Endothelial cell of umbilical vein (primary cell): ENCODE measurements around the gene CLIC3. TPM values are rescaled to one million over a fixed set of nuclear protein-coding genes. Genes with fewer than 3 reads are reported as not detected.

Experiments used
- BruUV-seq: library from RNA; stranded (reverse); fragments of 400-500 nt; replicated peaks from 2 replicates; lab custom pipeline; 2021; lab: Mats Ljungman, UMichigan
- CTCF ChIA-PET: fragments of 300-600, 350-600 bp; sonication (Branson Sonifier 250); formaldehyde crosslinking; loops from one replicate; lab custom pipeline; 2021; ENCODE audit warnings: antibody characterized with exemption, inconsistent platforms; lab: Charles Lee
- POLR2A ChIA-PET: fragments of 300-600, 350-600 bp; sonication (Branson Sonifier 250); formaldehyde crosslinking; loops from one replicate; lab custom pipeline; 2021; ENCODE audit warnings: antibody characterized with exemption, inconsistent platforms; lab: Charles Lee
- DNase-seq: peaks from one replicate; pipeline ENCODE4 v3.0.0-alpha.2; 2011; ENCODE audit warnings: low read depth, low spot score
- FAIRE-seq: peaks from 2 replicates; lab custom pipeline; 2011; peaks lifted over from hg19 to GRCh38; lab: Jason Lieb, UNC
- H2AFZ ChIP-seq: 2 replicates; pipeline ENCODE4 v1.6.0; 2012; ENCODE audit warnings: low read depth, low read length, control low read depth, inconsistent platforms
- H3K27ac ChIP-seq: 2 replicates; pipeline ENCODE4 v1.5.1; 2011; ENCODE audit warnings: low read depth, mild to moderate bottlenecking, control low read depth, low read length, moderate library complexity; ENCODE audit not compliant: insufficient read depth
- H3K27me3 ChIP-seq, 2 experiments: 2 replicates each; pipeline versions ENCODE4 v1.6.0 to v1.6.1; 2011; ENCODE audit warnings: low read length in 2 of 2, mixed read lengths in 1 of 2; ENCODE audit not compliant: control insufficient read depth in 2 of 2, insufficient read depth in 2 of 2
- H3K36me3 ChIP-seq, 2 experiments: 2 replicates in 1 of 2; 3 replicates in 1 of 2; pipeline ENCODE4 v1.5.1; 2011; ENCODE audit warnings: low read length in 2 of 2, mild to moderate bottlenecking in 1 of 2, moderate library complexity in 1 of 2; ENCODE audit not compliant: control insufficient read depth in 2 of 2, insufficient read depth in 2 of 2; ENCODE audit errors: extremely low read depth in 1 of 2
- H3K4me1 ChIP-seq: 3 replicates; pipeline ENCODE4 v1.5.1; 2011; ENCODE audit warnings: mild to moderate bottlenecking, low read length; ENCODE audit not compliant: control insufficient read depth, insufficient read depth; ENCODE audit errors: extremely low read depth
- H3K4me2 ChIP-seq: 2 replicates; pipeline ENCODE4 v1.6.1; 2011; ENCODE audit warnings: low read length, control low read depth, mixed read lengths; ENCODE audit not compliant: insufficient read depth
- H3K4me3 ChIP-seq, 3 experiments: fragments of 200-600 bp in 1 of 3; sonication (generic), shearing (Covaris generic) in 1 of 3; replicated peaks in 1 of 3; 2 replicates each; pipeline ENCODE4 v1.5.1; 2011 to 2016; ENCODE audit warnings: control low read depth in 3 of 3, low read length in 3 of 3, mild to moderate bottlenecking in 2 of 3, inconsistent platforms in 1 of 3, low read depth in 1 of 3, moderate library complexity in 1 of 3; ENCODE audit not compliant: insufficient read depth in 1 of 3
- H3K79me2 ChIP-seq: 2 replicates; pipeline ENCODE4 v1.6.0; 2012; ENCODE audit warnings: low read length, inconsistent platforms; ENCODE audit not compliant: control insufficient read depth, insufficient read depth
- H3K9ac ChIP-seq: replicated peaks from 2 replicates; pipeline ENCODE3; 2011; ENCODE audit warnings: low read length, control low read depth; ENCODE audit not compliant: insufficient read depth; ENCODE audit errors: extremely low read depth
- H3K9me1 ChIP-seq: replicated peaks from 3 replicates; pipeline ENCODE4 v1.6.0; 2011; ENCODE audit warnings: mild to moderate bottlenecking, low read length; ENCODE audit not compliant: control insufficient read depth, insufficient read depth; ENCODE audit errors: extremely low read depth
- H3K9me3 ChIP-seq: replicated peaks from 2 replicates; pipeline ENCODE4 v1.5.1; 2012; ENCODE audit warnings: low read length, inconsistent platforms; ENCODE audit not compliant: control insufficient read depth, insufficient read depth
- H4K20me1 ChIP-seq: replicated peaks from 2 replicates; pipeline ENCODE3; 2011; ENCODE audit warnings: mild to moderate bottlenecking, low read length; ENCODE audit not compliant: control insufficient read depth, insufficient read depth; ENCODE audit errors: extremely low read depth
- EZH2 ChIP-seq: IDR thresholded peaks from 2 replicates; pipeline ENCODE4 v1.6.1; 2012; ENCODE audit warnings: borderline replicate concordance, low read depth, mild to moderate bottlenecking, moderate library complexity, low read length, inconsistent platforms; ENCODE audit not compliant: severe bottlenecking
- FOS ChIP-seq: IDR thresholded peaks from 2 replicates; pipeline ENCODE4 v1.6.1; 2011; ENCODE audit warnings: mild to moderate bottlenecking, low read length, moderate library complexity, borderline replicate concordance; ENCODE audit not compliant: insufficient read depth
- GATA2 ChIP-seq: IDR thresholded peaks from 2 replicates; pipeline ENCODE4 v1.7.0; 2011; ENCODE audit warnings: low read depth, mild to moderate bottlenecking, moderate library complexity, mixed read lengths, low read length; ENCODE audit not compliant: insufficient read length, insufficient read depth
- JUN ChIP-seq: IDR thresholded peaks from 2 replicates; pipeline ENCODE4 v1.6.1; 2011; ENCODE audit warnings: borderline replicate concordance, low read depth; ENCODE audit not compliant: insufficient read length, insufficient read depth
- MYC ChIP-seq: IDR thresholded peaks from one replicate; pipeline ENCODE4 v1.6.1; 2011; ENCODE audit warnings: mild to moderate bottlenecking, low read depth, low read length
- POLR2A ChIP-seq: IDR thresholded peaks from 2 replicates; pipeline ENCODE4 v1.6.1; 2012; ENCODE audit warnings: low read depth, mild to moderate bottlenecking, control low read depth, low read length
- POLR2AphosphoS5 ChIP-seq: IDR thresholded peaks from 2 replicates; pipeline ENCODE4 v1.6.1; 2012; ENCODE audit warnings: low read depth, mild to moderate bottlenecking, control low read depth, low read length, moderate library complexity; ENCODE audit not compliant: insufficient read depth
- dilution Hi-C: fragments of 300-500 bp; cut with MboI; formaldehyde crosslinking; loops from one replicate; pipeline ENCODE4 v1.15.0; 2019; ENCODE audit warnings: low sequenced_read_pairs; ENCODE audit not compliant: extremely low pct_ligation_motif_present
- intact Hi-C: fragments of 100-400 bp; cut with micrococcal nuclease; formaldehyde crosslinking; loops from one replicate; pipeline ENCODE4 v1.10.0; 2022
- polyA plus RNA-seq, 4 experiments: library from polyadenylated mRNA; depleted of rRNA in 3 of 4; stranded (reverse) in 3 of 4; unstranded in 1 of 4; fragments of >200 nt; gene quantifications; 2 replicates each; pipeline versions ENCODE4 v1.2.1 to v1.2.3, GENCODE V29; 2011 to 2012; ENCODE audit warnings: missing spikeins in 1 of 4
- total RNA-seq: library from RNA; stranded (reverse); gene quantifications from 2 replicates; pipeline ENCODE4 v1.2.3, GENCODE V29; 2021
- TF ChIP-seq, protein P1 (sequence below), 2 donors: IDR thresholded peaks; 1 replicate in 1 of 2; 2 replicates in 1 of 2; pipeline ENCODE4 v1.5.1; 2011; ENCODE audit warnings: low read length in 2 of 2, mild to moderate bottlenecking in 2 of 2, moderate library complexity in 2 of 2, control low read depth in 1 of 2, inconsistent platforms in 1 of 2, low read depth in 1 of 2; ENCODE audit not compliant: insufficient read depth in 1 of 2; ENCODE audit errors: extremely low read depth in 1 of 2
- TF ChIP-seq, protein P2 (sequence below): IDR thresholded peaks from 2 replicates; pipeline ENCODE4 v1.6.1; 2011; ENCODE audit not compliant: insufficient read depth, insufficient read length

Gene CLIC3
- total and polyA plus RNA-seq, 2 donors (not counting 3 experiments of a cell fraction or from before 2014, with no cell fraction given), result 2.3 TPM; not detected in 1

DNA sequence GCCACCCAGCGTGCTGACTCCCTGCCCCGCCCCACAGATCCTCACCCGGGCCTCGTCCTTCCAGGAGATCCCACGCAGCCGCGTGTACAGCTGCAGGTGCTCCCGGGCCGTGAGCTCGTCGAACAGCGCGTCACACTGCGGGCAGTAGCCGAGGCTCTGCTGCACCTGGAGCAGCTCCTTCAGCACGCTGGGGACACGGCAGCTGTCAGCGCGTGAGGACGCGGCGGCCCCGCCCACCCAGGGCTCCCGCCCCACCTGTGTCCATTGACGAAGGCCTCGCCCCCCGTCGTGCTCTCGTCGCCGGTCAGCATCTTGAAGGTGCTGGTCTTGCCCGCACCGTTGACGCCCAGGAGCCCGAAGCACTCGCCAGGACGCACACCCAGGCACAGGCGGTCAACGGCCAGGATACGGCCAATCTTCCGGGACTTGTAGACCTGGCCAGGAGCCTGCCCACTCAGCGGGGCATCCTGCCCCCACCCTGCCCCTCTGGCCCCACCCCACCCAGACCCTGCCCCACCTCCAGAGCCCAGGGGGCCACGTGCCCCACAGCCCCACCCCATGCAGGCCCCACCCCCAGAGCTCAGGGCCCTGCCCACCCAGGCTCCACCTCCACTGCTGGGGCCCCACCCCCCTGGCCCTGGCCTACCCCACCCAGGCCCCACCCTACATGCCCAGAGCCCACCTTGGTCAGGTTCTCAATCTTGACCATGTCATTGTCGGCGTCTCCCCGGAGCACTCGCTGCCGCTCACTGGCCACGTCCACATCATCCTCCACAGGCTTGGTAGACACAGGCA, 13.8 kb upstream of the CLIC3 start:
- dilution Hi-C loops, result no loop called here
- no peaks in the 10 kb centered on the region for H3K4me1 ChIP-seq

DNA sequence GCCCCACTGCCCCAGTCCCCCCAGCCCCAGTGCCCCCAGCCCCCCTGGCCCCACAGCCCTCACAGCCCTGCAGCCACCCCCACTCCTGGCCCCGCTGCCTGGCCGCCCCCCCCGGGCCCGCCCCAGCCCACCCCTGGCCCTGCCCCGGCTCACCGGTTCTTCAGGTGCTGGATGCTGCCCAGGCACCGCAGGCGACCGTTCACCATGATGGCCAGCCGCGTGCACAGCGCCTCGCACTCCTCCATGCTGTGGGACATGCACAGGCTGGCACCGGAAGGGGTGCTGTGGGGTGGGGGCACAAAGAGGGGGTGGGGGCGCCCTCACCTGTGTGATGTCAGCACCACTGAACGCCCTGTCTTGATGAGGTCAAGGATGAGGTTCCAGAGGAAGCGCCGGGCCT, 12.8 kb upstream of the CLIC3 start:
- BruUV-seq, result no TSS peak
- Histone ChIP-seq H3K36me3 (no peaks in the 10 kb centered on the region), H3K4me2 (no peak overlapping the region), H3K4me3 (no peak overlapping the region), H3K27ac (no peak overlapping the region), H3K27me3 (no peaks in the 10 kb centered on the region), H3K79me2 (no peaks in the 10 kb centered on the region), H4K20me1 (no peaks in the 10 kb centered on the region), H3K9ac (no peak overlapping the region), H2AFZ (no peak overlapping the region), H3K9me3 (no peaks in the 10 kb centered on the region), H3K4me1 (no peaks in the 10 kb centered on the region), H3K9me1 (no peaks in the 10 kb centered on the region)
- FAIRE-seq, result no peak
- dilution Hi-C loops, result no loop called here
- CTCF ChIA-PET, result interaction anchor here (1.0 to 2.0 kb wide), 3 partner anchors 11 to 20 kb away, joined by 3 to 6 read pairs (median 5); no protein-coding TSS in a partner anchor
- TF ChIP-seq MYC (no peak), FOS (no peak), EZH2 (no peak), JUN (no peak), POLR2AphosphoS5 (no peak), POLR2A (no peak), GATA2 (no peak)
- TF ChIP-seq, protein P1, sequence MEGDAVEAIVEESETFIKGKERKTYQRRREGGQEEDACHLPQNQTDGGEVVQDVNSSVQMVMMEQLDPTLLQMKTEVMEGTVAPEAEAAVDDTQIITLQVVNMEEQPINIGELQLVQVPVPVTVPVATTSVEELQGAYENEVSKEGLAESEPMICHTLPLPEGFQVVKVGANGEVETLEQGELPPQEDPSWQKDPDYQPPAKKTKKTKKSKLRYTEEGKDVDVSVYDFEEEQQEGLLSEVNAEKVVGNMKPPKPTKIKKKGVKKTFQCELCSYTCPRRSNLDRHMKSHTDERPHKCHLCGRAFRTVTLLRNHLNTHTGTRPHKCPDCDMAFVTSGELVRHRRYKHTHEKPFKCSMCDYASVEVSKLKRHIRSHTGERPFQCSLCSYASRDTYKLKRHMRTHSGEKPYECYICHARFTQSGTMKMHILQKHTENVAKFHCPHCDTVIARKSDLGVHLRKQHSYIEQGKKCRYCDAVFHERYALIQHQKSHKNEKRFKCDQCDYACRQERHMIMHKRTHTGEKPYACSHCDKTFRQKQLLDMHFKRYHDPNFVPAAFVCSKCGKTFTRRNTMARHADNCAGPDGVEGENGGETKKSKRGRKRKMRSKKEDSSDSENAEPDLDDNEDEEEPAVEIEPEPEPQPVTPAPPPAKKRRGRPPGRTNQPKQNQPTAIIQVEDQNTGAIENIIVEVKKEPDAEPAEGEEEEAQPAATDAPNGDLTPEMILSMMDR (IDR thresholded peaks at IDR 0.05; ENCODE audit: extremely low read depth in 1 of 2, insufficient read depth in 1 of 2, low read depth in 1 of 2, low read length in 2 of 2), result no peak
- TF ChIP-seq, protein P2, sequence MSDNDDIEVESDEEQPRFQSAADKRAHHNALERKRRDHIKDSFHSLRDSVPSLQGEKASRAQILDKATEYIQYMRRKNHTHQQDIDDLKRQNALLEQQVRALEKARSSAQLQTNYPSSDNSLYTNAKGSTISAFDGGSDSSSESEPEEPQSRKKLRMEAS, result no peak
- POLR2A ChIA-PET, result no interaction called here
- intact Hi-C loops, result no loop called here
- DNase-seq, result no peak

More for the DNA sequence above, 13.8 kb upstream of the CLIC3 start:
- no TSS peak for BruUV-seq
- no peak overlapping the region for H3K27ac ChIP-seq
- H3K9me1 ChIP-seq, result no peaks in the 10 kb centered on the region
- H3K27me3 ChIP-seq, result no peaks in the 10 kb centered on the region
- H3K4me2 ChIP-seq, result no peak overlapping the region
- no peak for DNase-seq
- FAIRE-seq, result no peak
- no peaks in the 10 kb centered on the region for H3K79me2 ChIP-seq
- ChIA-PET POLR2A (no interaction called here), CTCF (interaction anchor here (1.0 to 1.9 kb wide), 3 partner anchors 12 to 25 kb away, joined by 3 to 6 read pairs (median 3); no protein-coding TSS in a partner anchor)
- no peaks in the 10 kb centered on the region for H3K9me3 ChIP-seq
- H4K20me1 ChIP-seq, result no peaks in the 10 kb centered on the region
- TF ChIP-seq GATA2, result no peak
- no peak overlapping the region for H3K9ac ChIP-seq
- intact Hi-C loops, result no loop called here
- no peak overlapping the region for H2AFZ ChIP-seq
- H3K36me3 ChIP-seq, result no peaks in the 10 kb centered on the region
- H3K4me3 ChIP-seq, result no peak overlapping the region
